NT2/D1 (cell line): Measurements from ENCODE around the gene CLEC4F.

ENCODE experiments used
- DNase-seq: peaks from one replicate; pipeline ENCODE4 v3.0.0-alpha.2; 2011; ENCODE audit warnings: low read depth, low spot score
- H3K27me3 ChIP-seq: 2 replicates; pipeline ENCODE4 v1.6.0; 2011; ENCODE audit warnings: mild to moderate bottlenecking; ENCODE audit not compliant: insufficient read length, insufficient read depth
- H3K36me3 ChIP-seq: 2 replicates; pipeline ENCODE4 v1.6.1; 2011; ENCODE audit warnings: mild to moderate bottlenecking, low read length, mixed read lengths; ENCODE audit not compliant: insufficient read depth, insufficient read length
- H3K4me1 ChIP-seq: 2 replicates; pipeline ENCODE4 v1.5.1; 2011; ENCODE audit not compliant: insufficient read depth, insufficient read length
- H3K4me3 ChIP-seq: 2 replicates; pipeline ENCODE4 v1.5.1; 2011; ENCODE audit warnings: low read depth; ENCODE audit not compliant: insufficient read length
- H3K9ac ChIP-seq: 2 replicates; pipeline ENCODE4 v1.6.0; 2011; ENCODE audit warnings: low read depth; ENCODE audit not compliant: insufficient read length
- H3K9me3 ChIP-seq: 2 replicates; pipeline ENCODE4 v1.5.1; 2011; ENCODE audit warnings: mild to moderate bottlenecking, low read length; ENCODE audit not compliant: insufficient read depth
- SUZ12 ChIP-seq: IDR thresholded peaks from 2 replicates; pipeline ENCODE4 v1.6.1; 2011; ENCODE audit not compliant: insufficient read length, insufficient read depth; ENCODE audit errors: extremely low read depth
- YY1 ChIP-seq: IDR thresholded peaks from 2 replicates; pipeline ENCODE4 v1.6.1; 2011; ENCODE audit not compliant: insufficient read length, insufficient read depth
- ZNF274 ChIP-seq: IDR thresholded peaks from 2 replicates; pipeline ENCODE4 v1.6.1; 2011; ENCODE audit warnings: mild to moderate bottlenecking, low read depth, low read length

Gene CLEC4F

GRCh38 chr2:70784320-70784719 is 36.1 kb downstream of the CLEC4F start:
- Histone ChIP-seq H3K27me3 (peaks cover 29% of the 10 kb centered on the region), H3K9me3 (no peaks in the 10 kb centered on the region), H3K36me3 (no peaks in the 10 kb centered on the region), H3K9ac (no peak overlapping the region), H3K4me1 (no peaks in the 10 kb centered on the region), H3K4me3 (no peak overlapping the region)
- TF ChIP-seq ZNF274: no peak
- no peak for TF ChIP-seq YY1
- no peak for TF ChIP-seq SUZ12
- no peak for DNase-seq

- Histone ChIP-seq H3K9ac (no peak overlapping the region), H3K27me3 (no peaks in the 10 kb centered on the region), H3K9me3 (no peaks in the 10 kb centered on the region), H3K36me3 (no peaks in the 10 kb centered on the region), H3K4me3 (no peak overlapping the region), H3K4me1 (no peaks in the 10 kb centered on the region)
- TF ChIP-seq YY1: no peak
- TF ChIP-seq SUZ12: no peak
- TF ChIP-seq ZNF274: no peak
- no peak for DNase-seq
Measured at GRCh38 chr2:70779911-70780545, 40.4 kb downstream of the CLEC4F start.

GRCh38 chr2:70779491-70779890 is 40.9 kb downstream of the CLEC4F start:
- no peak for TF ChIP-seq SUZ12
- no peak for TF ChIP-seq YY1
- no peaks in the 10 kb centered on the region for H3K4me1 ChIP-seq
- DNase-seq: no peak

GRCh38 chr2:70778676-70779075 is 41.7 kb downstream of the CLEC4F start:
- H3K4me3 ChIP-seq: no peak overlapping the region
- no peaks in the 10 kb centered on the region for H3K4me1 ChIP-seq
- H3K9ac ChIP-seq: no peak overlapping the region
- no peaks in the 10 kb centered on the region for H3K27me3 ChIP-seq
- no peaks in the 10 kb centered on the region for H3K36me3 ChIP-seq
- H3K9me3 ChIP-seq: no peaks in the 10 kb centered on the region
- DNase-seq: no peak
- TF ChIP-seq ZNF274 (no peak), YY1 (no peak), SUZ12 (no peak)

More at GRCh38 chr2:70779491-70779890, 40.9 kb downstream of the CLEC4F start:
- no peaks in the 10 kb centered on the region for H3K27me3 ChIP-seq
- no peak overlapping the region for H3K9ac ChIP-seq
- H3K9me3 ChIP-seq: no peaks in the 10 kb centered on the region
- H3K36me3 ChIP-seq: no peaks in the 10 kb centered on the region
- H3K4me3 ChIP-seq: no peak overlapping the region

DNA sequence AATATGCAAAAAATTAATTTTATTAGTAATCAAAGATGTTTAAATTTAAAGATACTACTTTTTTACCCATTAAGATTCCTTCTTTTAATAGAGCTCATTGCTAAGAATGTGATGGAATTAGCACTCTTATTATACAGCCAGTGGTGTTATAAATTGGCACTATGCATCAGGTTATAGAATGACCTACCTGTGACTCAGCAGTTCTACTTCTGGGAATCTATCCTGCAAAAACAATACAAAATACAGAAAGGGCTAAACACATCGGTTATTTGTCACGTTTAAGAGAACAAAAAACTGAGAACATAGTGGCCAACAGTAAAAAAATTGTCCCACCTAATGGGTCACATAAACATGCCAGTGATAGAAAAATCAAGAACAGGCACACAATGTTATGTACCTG is 42.9 kb downstream of the CLEC4F start:
- Histone ChIP-seq H3K4me3 (no peak overlapping the region), H3K27me3 (no peaks in the 10 kb centered on the region), H3K36me3 (no peaks in the 10 kb centered on the region), H3K9ac (no peak overlapping the region), H3K4me1 (no peaks in the 10 kb centered on the region), H3K9me3 (no peaks in the 10 kb centered on the region)
- DNase-seq: no peak
- TF ChIP-seq ZNF274 (no peak), YY1 (no peak), SUZ12 (no peak)

- H3K9me3 ChIP-seq: no peaks in the 10 kb centered on the region
- DNase-seq: no peak
- no peaks in the 10 kb centered on the region for H3K27me3 ChIP-seq
- no peak for TF ChIP-seq ZNF274
- no peak for TF ChIP-seq YY1
- TF ChIP-seq SUZ12: no peak
- H3K4me1 ChIP-seq: no peaks in the 10 kb centered on the region
- H3K4me3 ChIP-seq: no peak overlapping the region
- no peak overlapping the region for H3K9ac ChIP-seq
- H3K36me3 ChIP-seq: no peaks in the 10 kb centered on the region
Measured at GRCh38 chr2:70776266-70776665, 44.1 kb downstream of the CLEC4F start.

- H3K9me3 ChIP-seq: no peaks in the 10 kb centered on the region
- H3K4me1 ChIP-seq: no peaks in the 10 kb centered on the region
- H3K27me3 ChIP-seq: no peaks in the 10 kb centered on the region
- TF ChIP-seq ZNF274 (no peak), SUZ12 (no peak), YY1 (no peak)
- no peaks in the 10 kb centered on the region for H3K36me3 ChIP-seq
- H3K4me3 ChIP-seq: no peak overlapping the region
- H3K9ac ChIP-seq: no peak overlapping the region
- no peak for DNase-seq
Measured at GRCh38 chr2:70775141-70775540, 45.3 kb downstream of the CLEC4F start.
